ENCODE results near the gene PI4KA. TPM values are rescaled to one million over a fixed set of nuclear protein-coding genes. Genes with fewer than 3 reads are reported as not detected.

Gene PI4KA
- total RNA-seq, 2 donors from 2014 or later: 72.1 to 96.0 TPM

GRCh38 chr22:20760084-20760483 lies 98.5 kb downstream of the PI4KA start:
- peaks cover 76% of the 10 kb centered on the region for H3K36me3 Mint-ChIP-seq (ENCODE audit: low read depth)
- no peaks in the 10 kb centered on the region for H3K4me1 Mint-ChIP-seq
- H3K27me3 Mint-ChIP-seq: no peaks in the 10 kb centered on the region
- H3K9me3 Mint-ChIP-seq: no peaks in the 10 kb centered on the region
- H3K27ac Mint-ChIP-seq: no peak overlapping the region
- H3K4me3 Mint-ChIP-seq: no peak overlapping the region
- no peak for ATAC-seq (replicated peaks)

GRCh38 chr22:20758688-20759087 lies 99.9 kb downstream of the PI4KA start:
- ATAC-seq (replicated peaks): no peak
- H3K36me3 Mint-ChIP-seq (ENCODE audit: low read depth): peaks cover 71% of the 10 kb centered on the region
- H3K4me1 Mint-ChIP-seq: no peaks in the 10 kb centered on the region
- no peaks in the 10 kb centered on the region for H3K9me3 Mint-ChIP-seq
- H3K27ac Mint-ChIP-seq: no peak overlapping the region
- no peak overlapping the region for H3K4me3 Mint-ChIP-seq
- H3K27me3 Mint-ChIP-seq: no peaks in the 10 kb centered on the region

GRCh38 chr22:20756846-20757245 lies 101.8 kb downstream of the PI4KA start:
- Mint-ChIP-seq H3K4me1 (no peaks in the 10 kb centered on the region), H3K36me3 (ENCODE audit: low read depth) (peaks cover 68% of the 10 kb centered on the region), H3K4me3 (no peak overlapping the region), H3K27ac (peak overlapping the region; percentile 15), H3K27me3 (no peaks in the 10 kb centered on the region), H3K9me3 (no peaks in the 10 kb centered on the region)
- no peak for ATAC-seq (replicated peaks)

- H3K4me1 Mint-ChIP-seq: no peaks in the 10 kb centered on the region
- no peak overlapping the region for H3K27ac Mint-ChIP-seq
- H3K27me3 Mint-ChIP-seq: no peaks in the 10 kb centered on the region
- ATAC-seq (replicated peaks): no peak
- H3K36me3 Mint-ChIP-seq (ENCODE audit: low read depth): peaks cover 64% of the 10 kb centered on the region
- no peak overlapping the region for H3K4me3 Mint-ChIP-seq
- no peaks in the 10 kb centered on the region for H3K9me3 Mint-ChIP-seq
Observed at GRCh38 chr22:20752873-20753272, 105.7 kb downstream of the PI4KA start.

GRCh38 chr22:20752104-20752741 lies 106.4 kb downstream of the PI4KA start:
- no peaks in the 10 kb centered on the region for H3K4me1 Mint-ChIP-seq
- H3K36me3 Mint-ChIP-seq (ENCODE audit: low read depth): peaks cover 64% of the 10 kb centered on the region
- no peak overlapping the region for H3K27ac Mint-ChIP-seq
- no peak for ATAC-seq (replicated peaks)
- H3K9me3 Mint-ChIP-seq: no peaks in the 10 kb centered on the region
- no peaks in the 10 kb centered on the region for H3K27me3 Mint-ChIP-seq
- no peak overlapping the region for H3K4me3 Mint-ChIP-seq

- no peak overlapping the region for H3K27ac Mint-ChIP-seq
- H3K36me3 Mint-ChIP-seq (ENCODE audit: low read depth): peaks cover 67% of the 10 kb centered on the region
- H3K4me1 Mint-ChIP-seq: no peaks in the 10 kb centered on the region
- H3K9me3 Mint-ChIP-seq: no peaks in the 10 kb centered on the region
- H3K27me3 Mint-ChIP-seq: no peaks in the 10 kb centered on the region
- no peak overlapping the region for H3K4me3 Mint-ChIP-seq
- ATAC-seq (replicated peaks): no peak
Observed at GRCh38 chr22:20751185-20751851, 107.3 kb downstream of the PI4KA start.

GRCh38 chr22:20750461-20751184 lies 108.0 kb downstream of the PI4KA start:
- Mint-ChIP-seq H3K36me3 (ENCODE audit: low read depth) (peaks cover 70% of the 10 kb centered on the region), H3K27me3 (no peaks in the 10 kb centered on the region), H3K9me3 (no peaks in the 10 kb centered on the region), H3K4me3 (no peak overlapping the region), H3K27ac (peak overlapping the region; percentile 82), H3K4me1 (no peaks in the 10 kb centered on the region)
- peak; percentile 94 for ATAC-seq (replicated peaks)

GRCh38 chr22:20749453-20749852 lies 109.2 kb downstream of the PI4KA start:
- ATAC-seq (replicated peaks): no peak
- peak overlapping the region; percentile 82 for H3K27ac Mint-ChIP-seq
- H3K27me3 Mint-ChIP-seq: no peaks in the 10 kb centered on the region
- no peaks in the 10 kb centered on the region for H3K9me3 Mint-ChIP-seq
- no peak overlapping the region for H3K4me3 Mint-ChIP-seq
- peaks cover 82% of the 10 kb centered on the region for H3K36me3 Mint-ChIP-seq (ENCODE audit: low read depth)
- no peaks in the 10 kb centered on the region for H3K4me1 Mint-ChIP-seq

GRCh38 chr22:20748731-20749428 lies 109.7 kb downstream of the PI4KA start:
- H3K27ac Mint-ChIP-seq: peak overlapping the region; percentile 82
- no peaks in the 10 kb centered on the region for H3K4me1 Mint-ChIP-seq
- no peaks in the 10 kb centered on the region for H3K9me3 Mint-ChIP-seq
- peaks cover 82% of the 10 kb centered on the region for H3K36me3 Mint-ChIP-seq (ENCODE audit: low read depth)
- H3K27me3 Mint-ChIP-seq: no peaks in the 10 kb centered on the region
- H3K4me3 Mint-ChIP-seq: no peak overlapping the region
- no peak for ATAC-seq (replicated peaks)

GRCh38 chr22:20748082-20748481 lies 110.5 kb downstream of the PI4KA start:
- peak overlapping the region; percentile 82 for H3K27ac Mint-ChIP-seq
- H3K27me3 Mint-ChIP-seq: no peaks in the 10 kb centered on the region
- no peaks in the 10 kb centered on the region for H3K4me1 Mint-ChIP-seq
- no peak overlapping the region for H3K4me3 Mint-ChIP-seq
- no peaks in the 10 kb centered on the region for H3K9me3 Mint-ChIP-seq
- no peak for ATAC-seq (replicated peaks)
- peaks cover 84% of the 10 kb centered on the region for H3K36me3 Mint-ChIP-seq (ENCODE audit: low read depth)

- H3K4me1 Mint-ChIP-seq: no peaks in the 10 kb centered on the region
- ATAC-seq (replicated peaks): no peak
- H3K36me3 Mint-ChIP-seq (ENCODE audit: low read depth): peaks cover 85% of the 10 kb centered on the region
- no peaks in the 10 kb centered on the region for H3K9me3 Mint-ChIP-seq
- H3K27ac Mint-ChIP-seq: no peak overlapping the region
- H3K27me3 Mint-ChIP-seq: no peaks in the 10 kb centered on the region
- H3K4me3 Mint-ChIP-seq: no peak overlapping the region
Observed at GRCh38 chr22:20747223-20747622, 111.4 kb downstream of the PI4KA start.

- Mint-ChIP-seq H3K9me3 (no peaks in the 10 kb centered on the region), H3K27ac (no peak overlapping the region), H3K27me3 (no peaks in the 10 kb centered on the region), H3K4me3 (no peak overlapping the region), H3K36me3 (ENCODE audit: low read depth) (peaks cover 92% of the 10 kb centered on the region), H3K4me1 (no peaks in the 10 kb centered on the region)
- no peak for ATAC-seq (replicated peaks)
Observed at GRCh38 chr22:20746431-20747189, 112.0 kb downstream of the PI4KA start.

- H3K4me1 Mint-ChIP-seq: no peaks in the 10 kb centered on the region
- no peak overlapping the region for H3K4me3 Mint-ChIP-seq
- no peak for ATAC-seq (replicated peaks)
- no peaks in the 10 kb centered on the region for H3K9me3 Mint-ChIP-seq
- no peak overlapping the region for H3K27ac Mint-ChIP-seq
- no peaks in the 10 kb centered on the region for H3K27me3 Mint-ChIP-seq
- peaks cover 93% of the 10 kb centered on the region for H3K36me3 Mint-ChIP-seq (ENCODE audit: low read depth)
Observed at GRCh38 chr22:20745119-20745518, 113.5 kb downstream of the PI4KA start.

- Mint-ChIP-seq H3K27me3 (no peaks in the 10 kb centered on the region), H3K4me1 (no peaks in the 10 kb centered on the region), H3K36me3 (ENCODE audit: low read depth) (peaks cover 93% of the 10 kb centered on the region), H3K9me3 (no peaks in the 10 kb centered on the region), H3K27ac (no peak overlapping the region), H3K4me3 (no peak overlapping the region)
- no peak for ATAC-seq (replicated peaks)
Observed at GRCh38 chr22:20744456-20744855, 114.2 kb downstream of the PI4KA start.
